ENCODE data around the gene ERH. TPM values are rescaled to one million over a fixed set of nuclear protein-coding genes. Genes with fewer than 3 reads are reported as not detected.

ERH gene
- total and polyA plus RNA-seq, 10 of the 15 experiments (the other 5 are each of a cell fraction or from before 2014, with no cell fraction given), result 255 to 852 (median 382) TPM

GRCh38 chr14:69351911-69352310 is 46.2 kb downstream of the ERH start (continued):
- no peak for TF ChIP-seq MAX (IDR thresholded peaks at IDR 0.05; ENCODE audit: low read depth, low read length)
- TF ChIP-seq LARP7 (IDR thresholded peaks at IDR 0.05), result no peak
- TF ChIP-seq SREBF1 (IDR thresholded peaks at IDR 0.05; ENCODE audit: low read length), result no peak

- intact Hi-C loops (cut with micrococcal nuclease; ENCODE audit: unreplicated experiment) (no loop called here), in situ Hi-C loops (cut with MboI) (no loop called here)
- Histone ChIP-seq H3K9me3 (replicated peaks; ENCODE audit: control insufficient read depth, insufficient read depth, low read length) (no peaks in the 10 kb centered on the region), H3K4me2 (ENCODE audit: control insufficient read depth, insufficient read depth) (no peak overlapping the region), H4K20me1 (ENCODE audit: control insufficient read depth, insufficient read depth) (no peaks in the 10 kb centered on the region), H2AFZ (ENCODE audit: control insufficient read depth, low read depth, low read length) (no peak overlapping the region), H3K36me3 (ENCODE audit: control insufficient read depth in 2 of 2, insufficient read depth in 2 of 2, low read length in 1 of 2) (no peaks in the 10 kb centered on the region), H3K79me2 (ENCODE audit: control insufficient read depth, insufficient read depth, low read length) (no peaks in the 10 kb centered on the region), H3K27ac (ENCODE audit: control insufficient read depth, insufficient read depth) (no peak overlapping the region), H3K27me3 (replicated peaks in 1 of 2; ENCODE audit: control insufficient read depth in 2 of 2, insufficient read depth in 2 of 2, low read length in 1 of 2) (no peaks in the 10 kb centered on the region), H3K4me3 (no peak overlapping the region), H3K9ac (ENCODE audit: control insufficient read depth, insufficient read depth, low read length) (no peak overlapping the region), H3K4me1 (ENCODE audit: control insufficient read depth, insufficient read depth, low read length) (peaks cover 42% of the 10 kb centered on the region)
- FAIRE-seq (no peak), DNase-seq (ENCODE audit: low read depth, low spot score) (no peak), ATAC-seq (no peak)
- TF ChIP-seq ESRRA (IDR thresholded peaks at IDR 0.05; ENCODE audit: low read length) (no peak), ZNF217 (IDR thresholded peaks at IDR 0.05) (no peak), BHLHE40 (IDR thresholded peaks at IDR 0.05; ENCODE audit: borderline replicate concordance in 1 of 2, low read depth in 2 of 2, low read length in 1 of 2) (peak; percentile 15 to 41; a peak in 1 of 4 replicates)
- WGBS (ENCODE audit: insufficient coverage, insufficient replicate concordance, low lambda C conversion rate, missing lambda C conversion rate), result 50% methylated on average over 3 of the region's 3 CpGs
- ChIA-PET CTCF (interaction anchor here (0.5 to 2.6 kb wide), 15 partner anchors 9 to 223 kb away, joined by 3 to 12 read pairs (median 4); partner anchors contain the start of gene CCDC177), RAD21 (ENCODE audit: unreplicated experiment) (interaction anchor here (1.0 to 2.0 kb wide), 8 partner anchors 9 to 112 kb away, joined by 3 to 13 read pairs (median 4); partner anchors contain the start of genes ERH and SLC39A9), SMC1A (ENCODE audit: uncharacterized antibody, unreplicated experiment) (interaction anchor here (0.9 to 1.8 kb wide), 11 partner anchors 9 to 108 kb away, joined by 3 to 16 read pairs (median 4); partner anchors contain the start of genes ERH and SLC39A9), POLR2A (interaction anchor here (0.6 to 9.1 kb wide), 4 partner anchors 9 to 49 kb away, joined by 5 to 100 read pairs (median 6); partner anchors contain the start of genes ERH and SLC39A9)
- no TSS peak for BruUV-seq (replicated peaks)
These were observed 46.7 kb downstream of the ERH start for GRCh38 chr14:69351385-69351784.
